ENCODE data around the gene COL26A1.

Gene COL26A1

DNA sequence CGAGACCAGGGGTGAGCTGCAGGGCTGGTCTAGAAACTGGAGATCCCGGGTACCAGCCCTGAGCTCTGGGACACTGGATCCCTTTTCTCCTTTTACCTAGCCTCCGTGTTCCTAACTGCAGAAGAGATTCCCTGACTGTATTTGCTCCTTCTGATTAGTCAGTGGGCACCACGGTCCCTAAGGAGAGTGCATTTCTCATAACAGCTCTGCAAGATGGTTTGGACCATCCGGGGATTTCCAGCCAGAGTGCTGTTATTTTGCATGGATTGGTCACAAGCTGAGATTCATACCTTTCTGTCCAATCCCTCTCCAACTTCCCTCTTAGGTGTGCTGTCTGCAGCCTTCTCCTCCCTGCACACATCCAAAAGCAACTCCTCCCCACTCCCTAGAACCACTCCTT lies 143.9 kb downstream of the COL26A1 start:
- WGBS (ENCODE audit: extremely low coverage, insufficient coverage, insufficient read length): no CpG with 5 or more reads among the region's 5 CpGs
- no peak overlapping the region for H3K14ac ChIP-seq (ENCODE audit: low read length)

DNA sequence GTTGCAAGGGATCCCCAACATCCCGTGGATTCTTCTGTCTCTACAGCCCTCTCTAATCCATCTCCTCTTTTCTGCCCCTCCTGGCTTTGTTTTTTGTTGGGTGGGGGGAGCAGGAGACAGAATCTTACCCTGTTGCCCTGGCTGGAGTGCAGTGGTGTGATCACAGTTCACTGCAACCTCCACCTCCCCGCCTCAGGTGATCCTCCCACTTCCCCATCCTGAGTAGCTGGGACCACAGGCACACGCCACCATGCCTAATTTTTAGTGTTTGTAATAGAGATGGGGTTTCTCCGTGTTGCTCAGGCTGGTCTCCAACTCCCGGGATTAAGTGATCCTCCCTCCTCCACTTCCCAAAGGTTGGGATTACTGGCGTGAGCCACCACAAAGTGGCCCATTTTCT lies 144.7 kb downstream of the COL26A1 start:
- H3K79me2 ChIP-seq (ENCODE audit: control insufficient read depth, insufficient read depth, low read length, poor library complexity): no peaks in the 10 kb centered on the region
- H2AK5ac ChIP-seq (ENCODE audit: low read length): no peak overlapping the region
- no peak overlapping the region for H2BK5ac ChIP-seq (ENCODE audit: low read depth, low read length, poor library complexity)
- no peaks in the 10 kb centered on the region for H3K27me3 ChIP-seq (ENCODE audit: insufficient read depth, low read length)
- H3K4ac ChIP-seq (ENCODE audit: low read depth, low read length): no peak overlapping the region
- no peak overlapping the region for H3K18ac ChIP-seq (ENCODE audit: low read length)
- no peak overlapping the region for H2AFZ ChIP-seq (ENCODE audit: insufficient read depth, low read length, poor library complexity)
- H4K91ac ChIP-seq (ENCODE audit: low read depth, low read length): peak overlapping the region; percentile 61
- H3K23ac ChIP-seq (ENCODE audit: low read length): no peak overlapping the region
- DNase-seq: no peak
- peaks cover 3 to 4% of the 10 kb centered on the region in 2 experiments for H3K36me3 ChIP-seq (ENCODE audit: control insufficient read depth in 1 of 2, insufficient read depth in 2 of 2, low read length in 2 of 2)
- H4K8ac ChIP-seq (ENCODE audit: low read depth, low read length): no peak overlapping the region
- H3K4me1 ChIP-seq (ENCODE audit: control insufficient read depth in 1 of 2, insufficient read depth in 2 of 2, low read length in 2 of 2): peaks cover 0 to 6% of the 10 kb centered on the region in 2 experiments
- no peak overlapping the region for H3K4me3 ChIP-seq (ENCODE audit: low read depth, low read length)
- H3K9ac ChIP-seq (ENCODE audit: low read length): no peak overlapping the region
- peak overlapping the region; percentile 27 for H2BK120ac ChIP-seq (ENCODE audit: insufficient read depth, low read length, poor library complexity)
- WGBS (ENCODE audit: extremely low coverage, insufficient coverage, insufficient read length): no CpG with 5 or more reads among the region's 6 CpGs
- no peak overlapping the region for H4K12ac ChIP-seq (ENCODE audit: low read depth, low read length)
- peaks cover 3% of the 10 kb centered on the region for H3K9me3 ChIP-seq (ENCODE audit: insufficient read depth, low read depth, low read length)
- H2BK12ac ChIP-seq (ENCODE audit: low read length): peak overlapping the region; percentile 46
- H3K4me2 ChIP-seq (ENCODE audit: low read length): no peak overlapping the region
- H3K27ac ChIP-seq (ENCODE audit: low read depth, low read length): no peak overlapping the region
- no peaks in the 10 kb centered on the region for H3K79me1 ChIP-seq (ENCODE audit: low read length)
- no peak overlapping the region for H3K14ac ChIP-seq (ENCODE audit: low read length)

More for the DNA sequence above, 143.9 kb downstream of the COL26A1 start:
- Histone ChIP-seq H3K4me1 (ENCODE audit: control insufficient read depth in 1 of 2, insufficient read depth in 2 of 2, low read length in 2 of 2) (peaks cover 0 to 6% of the 10 kb centered on the region in 2 experiments), H4K12ac (ENCODE audit: low read depth, low read length) (no peak overlapping the region), H3K9ac (ENCODE audit: low read length) (no peak overlapping the region), H4K8ac (ENCODE audit: low read depth, low read length) (no peak overlapping the region), H3K79me1 (ENCODE audit: low read length) (no peaks in the 10 kb centered on the region), H3K4me3 (ENCODE audit: low read depth, low read length) (no peak overlapping the region), H4K91ac (ENCODE audit: low read depth, low read length) (peak overlapping the region; percentile 21), H3K27ac (ENCODE audit: low read depth, low read length) (no peak overlapping the region), H3K18ac (ENCODE audit: low read length) (no peak overlapping the region), H2AFZ (ENCODE audit: insufficient read depth, low read length, poor library complexity) (no peak overlapping the region), H3K4ac (ENCODE audit: low read depth, low read length) (no peak overlapping the region), H3K79me2 (ENCODE audit: control insufficient read depth, insufficient read depth, low read length, poor library complexity) (no peaks in the 10 kb centered on the region), H3K9me3 (ENCODE audit: insufficient read depth, low read depth, low read length) (peaks cover 5% of the 10 kb centered on the region), H3K4me2 (ENCODE audit: low read length) (no peak overlapping the region), H2BK120ac (ENCODE audit: insufficient read depth, low read length, poor library complexity) (no peak overlapping the region), H3K23ac (ENCODE audit: low read length) (no peak overlapping the region), H2BK12ac (ENCODE audit: low read length) (peak overlapping the region; percentile 17), H3K27me3 (ENCODE audit: insufficient read depth, low read length) (no peaks in the 10 kb centered on the region), H2BK5ac (ENCODE audit: low read depth, low read length, poor library complexity) (no peak overlapping the region), H2AK5ac (ENCODE audit: low read length) (no peak overlapping the region), H3K36me3 (ENCODE audit: control insufficient read depth in 1 of 2, insufficient read depth in 2 of 2, low read length in 2 of 2) (peaks cover 4% of the 10 kb centered on the region in 2 experiments)
- DNase-seq: no peak

DNA sequence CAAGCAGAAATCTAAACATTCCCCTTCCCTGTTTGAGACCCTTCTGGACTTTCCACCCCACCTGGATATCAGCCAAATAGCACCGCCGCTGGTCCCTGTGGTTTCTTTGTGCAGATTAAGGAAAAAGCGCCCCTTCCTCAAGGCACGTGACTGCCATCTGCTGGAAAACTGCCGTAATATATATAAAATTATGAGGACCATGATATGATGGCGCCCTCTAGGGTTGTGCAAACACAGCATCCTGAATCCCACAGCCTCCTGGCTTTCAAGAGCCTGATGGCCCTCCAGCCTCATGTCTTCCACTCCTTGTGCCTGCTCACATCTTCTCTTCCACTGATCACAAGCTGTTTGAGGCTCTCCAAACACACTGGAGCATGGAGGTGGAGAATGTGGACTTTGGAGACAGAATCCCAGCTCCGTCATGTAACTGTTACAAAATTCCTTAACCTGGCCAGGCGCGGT lies 145.1 kb downstream of the COL26A1 start:
- peak overlapping the region; percentile 61 for H4K91ac ChIP-seq (ENCODE audit: low read depth, low read length)
- H4K12ac ChIP-seq (ENCODE audit: low read depth, low read length): no peak overlapping the region
- no peak overlapping the region for H2AK5ac ChIP-seq (ENCODE audit: low read length)
- no peak overlapping the region for H4K8ac ChIP-seq (ENCODE audit: low read depth, low read length)
- no CpG with 5 or more reads among the region's 9 CpGs for WGBS (ENCODE audit: extremely low coverage, insufficient coverage, insufficient read length)
- H3K4me1 ChIP-seq (ENCODE audit: control insufficient read depth in 1 of 2, insufficient read depth in 2 of 2, low read length in 2 of 2): peaks cover 0 to 6% of the 10 kb centered on the region in 2 experiments
- H2BK5ac ChIP-seq (ENCODE audit: low read depth, low read length, poor library complexity): no peak overlapping the region
- no peak overlapping the region for H3K4ac ChIP-seq (ENCODE audit: low read depth, low read length)
- H3K36me3 ChIP-seq (ENCODE audit: control insufficient read depth in 1 of 2, insufficient read depth in 2 of 2, low read length in 2 of 2): peaks cover 2 to 4% of the 10 kb centered on the region in 2 experiments
- no peak overlapping the region for H3K9ac ChIP-seq (ENCODE audit: low read length)
- no peak overlapping the region for H2BK12ac ChIP-seq (ENCODE audit: low read length)
- no peak overlapping the region for H2AFZ ChIP-seq (ENCODE audit: insufficient read depth, low read length, poor library complexity)
- no peaks in the 10 kb centered on the region for H3K79me2 ChIP-seq (ENCODE audit: control insufficient read depth, insufficient read depth, low read length, poor library complexity)
- no peaks in the 10 kb centered on the region for H3K79me1 ChIP-seq (ENCODE audit: low read length)
- no peaks in the 10 kb centered on the region for H3K27me3 ChIP-seq (ENCODE audit: insufficient read depth, low read length)
- H3K18ac ChIP-seq (ENCODE audit: low read length): no peak overlapping the region
- H3K9me3 ChIP-seq (ENCODE audit: insufficient read depth, low read depth, low read length): peaks cover 3% of the 10 kb centered on the region
- H3K23ac ChIP-seq (ENCODE audit: low read length): no peak overlapping the region
- no peak overlapping the region for H3K4me2 ChIP-seq (ENCODE audit: low read length)
- DNase-seq: peak; percentile 71 to 92
- no peak overlapping the region for H3K14ac ChIP-seq (ENCODE audit: low read length)
- no peak overlapping the region for H3K4me3 ChIP-seq (ENCODE audit: low read depth, low read length)
- H3K27ac ChIP-seq (ENCODE audit: low read depth, low read length): no peak overlapping the region
- peak overlapping the region; percentile 27 for H2BK120ac ChIP-seq (ENCODE audit: insufficient read depth, low read length, poor library complexity)

DNA sequence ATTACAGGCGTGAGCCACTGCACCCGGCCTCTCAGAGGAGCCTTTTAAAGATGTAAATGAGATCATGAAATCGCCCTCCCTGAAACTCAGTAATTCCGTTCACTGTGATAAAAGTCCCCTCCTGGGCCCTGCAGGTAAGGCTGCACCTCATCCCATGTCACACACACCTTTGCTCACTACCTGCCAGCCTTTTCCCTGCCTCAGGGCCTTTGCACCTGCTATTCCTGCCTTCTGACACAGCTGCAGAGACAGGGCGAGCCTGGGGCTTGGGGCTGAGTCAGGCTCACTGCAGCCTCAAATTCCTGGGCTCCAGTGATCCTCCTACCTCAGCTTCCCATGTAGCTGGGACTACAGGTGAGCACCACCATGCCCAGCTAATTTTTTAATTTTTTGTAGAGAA lies 147.6 kb downstream of the COL26A1 start:
- Histone ChIP-seq H2AFZ (ENCODE audit: insufficient read depth, low read length, poor library complexity) (no peak overlapping the region), H3K4ac (ENCODE audit: low read depth, low read length) (no peak overlapping the region), H3K79me1 (ENCODE audit: low read length) (no peaks in the 10 kb centered on the region), H3K36me3 (ENCODE audit: control insufficient read depth in 1 of 2, insufficient read depth in 2 of 2, low read length in 2 of 2) (peaks cover 0 to 2% of the 10 kb centered on the region in 2 experiments), H3K79me2 (ENCODE audit: control insufficient read depth, insufficient read depth, low read length, poor library complexity) (no peaks in the 10 kb centered on the region), H3K23ac (ENCODE audit: low read length) (no peak overlapping the region), H3K27ac (ENCODE audit: low read depth, low read length) (no peak overlapping the region), H3K9ac (ENCODE audit: low read length) (no peak overlapping the region), H3K14ac (ENCODE audit: low read length) (no peak overlapping the region), H3K27me3 (ENCODE audit: insufficient read depth, low read length) (no peaks in the 10 kb centered on the region), H3K9me3 (ENCODE audit: insufficient read depth, low read depth, low read length) (peaks cover 2% of the 10 kb centered on the region), H4K91ac (ENCODE audit: low read depth, low read length) (no peak overlapping the region), H3K4me2 (ENCODE audit: low read length) (no peak overlapping the region), H4K8ac (ENCODE audit: low read depth, low read length) (no peak overlapping the region), H4K12ac (ENCODE audit: low read depth, low read length) (no peak overlapping the region), H2BK120ac (ENCODE audit: insufficient read depth, low read length, poor library complexity) (no peak overlapping the region), H2AK5ac (ENCODE audit: low read length) (no peak overlapping the region), H3K4me3 (ENCODE audit: low read depth, low read length) (no peak overlapping the region), H2BK12ac (ENCODE audit: low read length) (no peak overlapping the region), H3K18ac (ENCODE audit: low read length) (no peak overlapping the region), H2BK5ac (ENCODE audit: low read depth, low read length, poor library complexity) (no peak overlapping the region), H3K4me1 (ENCODE audit: control insufficient read depth in 1 of 2, insufficient read depth in 2 of 2, low read length in 2 of 2) (peaks cover 0 to 6% of the 10 kb centered on the region in 2 experiments)
- peak in 1 of 2 donors; percentile 15 for DNase-seq
- no CpG with 5 or more reads among the region's 5 CpGs for WGBS (ENCODE audit: extremely low coverage, insufficient coverage, insufficient read length)
